Pancreas (tissue), 10 donors: Measurements from ENCODE around the gene RBPMS2. TPM values are rescaled to one million over a fixed set of nuclear protein-coding genes. Genes with fewer than 3 reads are reported as not detected.

Experiments used
- ATAC-seq, 4 donors: fragments of 200-7000 bp; cut with Tn5 transposase; one replicate each; pipeline versions ENCODE4 v1.8.0 to v1.9.1; 2020; ENCODE audit warnings: mild to moderate bottlenecking in 4 of 4, moderate library complexity in 4 of 4
- DNase-seq, 6 donors: peaks; one replicate each; pipeline ENCODE4 v3.0.0-alpha.2; 2020
- FAIRE-seq: peaks from 2 replicates; lab custom pipeline; 2012; peaks lifted over from hg19 to GRCh38; lab: Jason Lieb, UNC
- H3K27ac ChIP-seq, 4 donors: fragments of 200-600 bp; sonication (generic); 1 replicate in 3 of 4; 2 replicates in 1 of 4; pipeline versions ENCODE4 v1.5.0 to v1.8.0; 2020
- H3K27me3 ChIP-seq, 4 donors: fragments of 200-600 bp; one replicate each; pipeline ENCODE4 v1.8.0; 2021
- H3K36me3 ChIP-seq, 3 donors: fragments of 200-600 bp; sonication (generic) in 1 of 3; one replicate each; pipeline versions ENCODE4 v1.5.0 to v1.8.0; 2020 to 2021
- H3K4me1 ChIP-seq, 3 donors: fragments of 200-600 bp; one replicate each; pipeline ENCODE4 v1.8.0; 2021
- H3K4me3 ChIP-seq, 4 donors: fragments of 200-600 bp; sonication (generic) in 2 of 4; one replicate each; pipeline versions ENCODE4 v1.5.0 to v1.8.0; 2020 to 2021
- H3K9me3 ChIP-seq, 4 donors: fragments of 200-600 bp; one replicate each; pipeline ENCODE4 v1.8.0; 2021
- CTCF ChIP-seq, 4 donors: fragments of 200-600 bp; sonication (generic) in 3 of 4; IDR thresholded peaks; one replicate each; pipeline versions ENCODE4 v1.5.0 to v1.8.0; 2021; ENCODE audit warnings: antibody characterized with exemption in 4 of 4
- WGBS, 2 donors: extraction: QIAGEN DNeasy Blood & Tissue Kit; methylation state at CpG; one replicate each; pipeline ENCODE4 v1.1.7; 2013; 5-methylcytosine and 5-hydroxymethylcytosine counted together
- intact Hi-C, 3 donors: fragments of 100-400 bp; cut with DNase I; formaldehyde crosslinking; loops; one replicate each; pipeline versions ENCODE4 v1.11.1 to v1.14.2; 2022
- polyA plus RNA-seq, 2 donors: library from polyadenylated mRNA; stranded (reverse); fragments of 200-250 nt; gene quantifications; one replicate each; pipeline ENCODE4 v1.2.3, GENCODE V29; 2013
- total RNA-seq, 6 donors: library from RNA; stranded (reverse); fragmentation: NEBNext Ultra II Directional in 4 of 6; extraction: Animal tissue kit (Norgen Biotek cat#: 25700) in 4 of 6; gene quantifications; one replicate each; pipeline versions ENCODE4 v1.2.1 to v1.2.4, GENCODE V29; 2021 to 2023
- donor health status: healthy with polysubstance abuse.
- donor health status: DM: no; HTN: no; CAD: no; lungs with moderate emphysema.
- donor health status: DM: no; HTN: no; CAD: no.
- donor health status: control.
- donor health status: control.
- donor health status: Bipolar disorder and iron deficiency.
- donor health status: DM: yes; HTN: yes; CAD: no.
- donor health status: DM: no; HTN: no; CAD: no.
- donor health status: DM: no; HTN: no; CAD: no.
- donor health status: DM: yes; HTN: yes; CAD: no.

Gene RBPMS2
- total and polyA plus RNA-seq, 8 donors: 0.52 to 2.3 (median 1.3) TPM

DNA sequence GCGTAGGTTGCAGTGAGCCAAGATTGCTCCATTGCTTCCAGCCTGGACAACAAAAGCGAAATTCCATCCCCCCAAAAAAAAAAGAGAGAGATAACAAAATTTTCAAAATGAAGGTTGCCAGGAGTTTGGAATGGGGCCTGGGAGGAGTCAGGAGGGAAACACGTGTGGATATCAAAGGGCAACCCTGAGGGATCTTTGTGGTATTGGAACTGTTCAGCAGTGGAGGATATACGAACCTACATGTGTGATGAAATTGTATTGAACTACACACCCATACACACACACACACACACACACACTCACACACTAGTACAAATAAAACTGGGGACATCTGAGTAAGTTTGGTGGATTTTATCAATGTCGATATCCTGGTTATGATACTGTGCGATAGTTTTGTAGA is 61.8 kb downstream of the RBPMS2 start:
- TF ChIP-seq CTCF (IDR thresholded peaks at IDR 0.05): no peak
- ATAC-seq (no peak), DNase-seq (no peak), FAIRE-seq (no peak)
- no peak overlapping the region for H3K27ac ChIP-seq
- no peaks in the 10 kb centered on the region for H3K36me3 ChIP-seq
- 80 to 84% methylated on average over 6 of the region's 6 CpGs for WGBS, 2 donors
- no peaks in the 10 kb centered on the region for H3K9me3 ChIP-seq
- intact Hi-C loops: no loop called here
- no peak overlapping the region for H3K4me3 ChIP-seq
- no peaks in the 10 kb centered on the region for H3K4me1 ChIP-seq
- no peaks in the 10 kb centered on the region for H3K27me3 ChIP-seq

- no peak overlapping the region for H3K27ac ChIP-seq
- TF ChIP-seq CTCF (IDR thresholded peaks at IDR 0.05): no peak
- FAIRE-seq (no peak), DNase-seq (no peak), ATAC-seq (no peak)
- intact Hi-C loops: no loop called here
- no peaks in the 10 kb centered on the region for H3K27me3 ChIP-seq
- H3K36me3 ChIP-seq: no peaks in the 10 kb centered on the region
- no peak overlapping the region for H3K4me3 ChIP-seq
- no peaks in the 10 kb centered on the region for H3K4me1 ChIP-seq
- 81 to 86% methylated on average over 2 of the region's 2 CpGs for WGBS, 2 donors
- no peaks in the 10 kb centered on the region for H3K9me3 ChIP-seq
Measured at GRCh38 chr15:64712353-64712752, 63.0 kb downstream of the RBPMS2 start.

DNA sequence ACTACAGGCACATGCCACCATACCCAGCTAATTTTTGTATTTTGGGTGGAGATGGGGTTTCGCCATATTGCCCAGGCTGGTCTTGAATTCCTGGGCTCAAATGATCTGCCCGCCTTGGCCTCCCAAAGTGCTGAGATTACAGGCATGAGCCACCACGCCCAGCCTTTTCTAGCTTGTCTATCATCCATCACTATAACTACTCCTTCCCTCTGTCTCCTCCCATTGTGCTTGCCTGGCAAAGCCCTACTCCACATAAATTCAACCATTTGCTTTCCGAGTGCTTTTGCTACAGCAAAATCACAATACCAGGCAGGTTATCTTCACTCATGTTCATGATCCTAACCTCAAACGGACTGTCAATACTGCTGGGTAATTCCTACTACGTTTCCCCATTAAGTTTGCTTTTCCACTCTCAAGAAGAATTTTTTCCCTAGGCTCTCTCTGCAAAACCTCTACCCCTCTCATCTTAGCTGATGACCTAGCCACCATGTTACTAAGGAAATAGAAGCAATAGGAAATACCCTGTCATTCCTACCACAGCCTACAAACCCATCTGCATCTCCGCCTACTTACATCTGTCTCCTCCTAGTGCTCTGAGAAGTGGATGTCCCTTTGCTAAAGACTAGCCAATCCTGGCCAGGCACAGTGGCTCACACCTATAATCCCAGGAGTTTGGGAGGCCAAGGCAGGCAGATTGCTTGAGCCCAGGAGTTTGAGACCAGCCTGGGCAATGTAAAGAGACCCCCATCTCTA is 64.5 kb downstream of the RBPMS2 start:
- WGBS, 2 donors: 80 to 88% methylated on average over 7 of the region's 7 CpGs
- ATAC-seq: no peak

DNA sequence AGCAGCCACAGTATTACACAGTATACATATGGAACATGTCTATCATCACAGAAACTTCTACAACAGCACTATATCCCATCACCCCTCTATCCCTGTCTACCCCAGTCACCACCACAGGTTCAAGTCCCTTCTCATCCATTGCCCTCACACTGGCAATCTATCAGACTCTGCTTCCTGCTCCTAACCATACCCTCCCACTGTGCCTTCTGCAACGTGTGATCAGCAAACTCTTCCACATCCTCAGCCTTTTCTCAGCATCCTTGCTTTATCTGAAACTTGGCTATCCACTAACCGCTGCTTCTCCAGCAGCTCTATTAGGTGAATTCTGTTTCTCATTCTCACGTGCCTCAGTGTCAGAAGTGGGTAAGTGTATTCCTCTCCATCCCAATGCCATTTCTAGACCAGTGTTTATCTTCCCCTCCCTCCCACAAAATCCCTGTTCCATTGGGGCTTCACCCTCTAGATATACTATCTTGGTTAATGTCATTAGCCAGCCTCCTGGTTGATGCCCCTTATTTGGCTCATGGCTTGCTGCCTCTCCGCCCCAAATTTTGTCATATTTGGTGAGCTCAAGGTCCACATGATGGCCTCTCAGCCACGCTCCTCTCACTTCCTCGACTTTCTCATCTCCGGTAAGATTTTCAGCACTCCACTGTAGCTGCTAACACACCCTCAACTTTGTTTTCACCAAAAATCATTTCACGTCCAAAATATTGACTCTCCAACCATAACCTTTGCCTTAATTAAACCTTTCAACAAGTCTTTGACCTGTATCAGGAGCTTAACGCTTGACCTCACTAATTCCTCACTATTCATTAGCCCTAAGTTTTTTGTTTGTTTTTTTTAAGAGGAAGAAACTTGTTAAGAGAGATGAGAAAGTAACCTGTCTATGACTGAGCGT is 69.1 kb downstream of the RBPMS2 start:
- ATAC-seq (no peak), FAIRE-seq (no peak), DNase-seq (no peak)
- H3K4me1 ChIP-seq: peaks cover 0 to 12% (median 9%) of the 10 kb centered on the region in 3 donors
- H3K36me3 ChIP-seq: no peaks in the 10 kb centered on the region
- TF ChIP-seq CTCF (IDR thresholded peaks at IDR 0.05): no peak
- H3K4me3 ChIP-seq: no peak overlapping the region
- H3K27ac ChIP-seq: no peak overlapping the region
- H3K27me3 ChIP-seq: no peaks in the 10 kb centered on the region
- H3K9me3 ChIP-seq: no peaks in the 10 kb centered on the region
- 66 to 76% methylated on average over 10 of the region's 10 CpGs for WGBS, 2 donors
- intact Hi-C loops: no loop called here

More for the DNA sequence above, 64.5 kb downstream of the RBPMS2 start:
- no peak for TF ChIP-seq CTCF (IDR thresholded peaks at IDR 0.05)
- intact Hi-C loops: no loop called here
- Histone ChIP-seq H3K9me3 (no peaks in the 10 kb centered on the region), H3K27ac (no peak overlapping the region), H3K36me3 (no peaks in the 10 kb centered on the region), H3K4me1 (no peaks in the 10 kb centered on the region), H3K4me3 (no peak overlapping the region), H3K27me3 (no peaks in the 10 kb centered on the region)
- no peak for FAIRE-seq
- DNase-seq: no peak
